Activated CD4-positive, alpha-beta T cell treated with anti-CD3 and anti-CD28 coated beads, Interleukin-2, amount 10 ng/mL, durations not matched to agents 24 days and 14 days (primary cell): ENCODE measurements around the gene SHH. TPM values are rescaled to one million over a fixed set of nuclear protein-coding genes. Genes with fewer than 3 reads are reported as not detected.

Experiments
- DNase-seq: peaks from one replicate; pipeline ENCODE4 v3.0.0; 2022
- H3K27ac Mint-ChIP-seq: one replicate; pipeline ENCODE4 v1.8.0; 2022; ENCODE audit warnings: mild to moderate bottlenecking, mixed read lengths
- H3K27me3 Mint-ChIP-seq: one replicate; pipeline ENCODE4 v1.8.0; 2022; ENCODE audit warnings: mixed read lengths
- H3K36me3 Mint-ChIP-seq: one replicate; pipeline ENCODE4 v1.8.0; 2022; ENCODE audit warnings: low read depth, mild to moderate bottlenecking, mixed read lengths
- H3K4me1 Mint-ChIP-seq: one replicate; pipeline ENCODE4 v1.8.0; 2021; ENCODE audit warnings: mixed read lengths
- H3K4me3 Mint-ChIP-seq: one replicate; pipeline ENCODE4 v1.8.0; 2022; ENCODE audit warnings: mild to moderate bottlenecking, moderate library complexity, mixed read lengths
- H3K9me3 Mint-ChIP-seq: one replicate; pipeline ENCODE4 v1.8.0; 2021; ENCODE audit warnings: mixed read lengths
- intact Hi-C: fragments of 100-400 bp; cut with micrococcal nuclease; formaldehyde crosslinking; loops from one replicate; pipeline ENCODE4 v1.15.1; 2023
- total RNA-seq: library from RNA; stranded (reverse); gene quantifications from 2 replicates; pipeline ENCODE4 v1.2.3, GENCODE V29; 2022

SHH gene
- total RNA-seq, 1 donor from 2014 or later, result not detected

DNA sequence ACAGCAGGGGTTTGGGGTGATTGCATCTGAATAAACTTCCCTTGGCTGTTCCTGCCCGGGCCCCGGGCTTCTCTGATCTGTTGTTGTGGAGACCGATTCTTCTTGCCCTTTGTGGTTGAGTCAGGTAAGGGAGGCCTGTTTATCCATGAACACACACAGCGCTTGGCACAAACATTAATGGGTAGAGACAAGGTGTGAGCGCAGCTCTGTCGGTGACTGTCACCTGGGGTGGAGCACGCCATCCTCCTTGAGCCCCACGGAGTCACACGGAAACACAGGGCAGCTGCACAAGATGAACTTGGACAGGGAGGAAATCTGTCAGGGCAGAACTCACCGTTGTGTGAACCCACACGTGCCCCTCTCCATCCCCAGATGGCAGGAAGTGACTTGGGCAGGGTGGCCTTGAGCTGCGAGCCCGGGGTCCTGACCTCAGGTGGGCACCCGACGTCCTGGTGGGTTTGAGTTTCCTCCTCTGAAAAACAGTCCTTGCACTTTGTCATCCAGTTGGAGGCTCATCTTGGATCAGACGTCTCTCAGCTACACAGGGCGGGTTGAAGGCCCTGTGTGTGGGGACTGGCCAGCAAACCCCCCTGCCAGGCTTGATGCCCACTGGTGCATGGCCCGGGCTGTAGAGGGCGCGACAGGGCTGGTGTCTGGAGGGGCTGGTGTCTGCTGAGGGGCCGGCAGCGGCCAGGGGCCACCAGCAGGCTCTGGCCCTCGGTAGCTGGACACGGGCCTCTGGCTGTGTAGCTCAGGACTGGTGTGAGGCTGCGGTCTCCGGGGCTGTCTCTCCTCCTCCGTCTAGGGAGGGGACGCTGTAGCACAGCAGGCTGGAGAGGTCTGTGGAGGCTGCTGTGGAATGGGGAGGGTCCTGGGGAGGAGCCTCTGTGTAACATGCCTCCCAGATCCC lies 24.2 kb upstream of the SHH start:
- no peak for DNase-seq
- Mint-ChIP-seq H3K36me3 (no peaks in the 10 kb centered on the region), H3K4me1 (no peaks in the 10 kb centered on the region), H3K27ac (no peak overlapping the region), H3K4me3 (no peak overlapping the region), H3K9me3 (no peaks in the 10 kb centered on the region), H3K27me3 (no peaks in the 10 kb centered on the region)
- intact Hi-C loops, result no loop called here

DNA sequence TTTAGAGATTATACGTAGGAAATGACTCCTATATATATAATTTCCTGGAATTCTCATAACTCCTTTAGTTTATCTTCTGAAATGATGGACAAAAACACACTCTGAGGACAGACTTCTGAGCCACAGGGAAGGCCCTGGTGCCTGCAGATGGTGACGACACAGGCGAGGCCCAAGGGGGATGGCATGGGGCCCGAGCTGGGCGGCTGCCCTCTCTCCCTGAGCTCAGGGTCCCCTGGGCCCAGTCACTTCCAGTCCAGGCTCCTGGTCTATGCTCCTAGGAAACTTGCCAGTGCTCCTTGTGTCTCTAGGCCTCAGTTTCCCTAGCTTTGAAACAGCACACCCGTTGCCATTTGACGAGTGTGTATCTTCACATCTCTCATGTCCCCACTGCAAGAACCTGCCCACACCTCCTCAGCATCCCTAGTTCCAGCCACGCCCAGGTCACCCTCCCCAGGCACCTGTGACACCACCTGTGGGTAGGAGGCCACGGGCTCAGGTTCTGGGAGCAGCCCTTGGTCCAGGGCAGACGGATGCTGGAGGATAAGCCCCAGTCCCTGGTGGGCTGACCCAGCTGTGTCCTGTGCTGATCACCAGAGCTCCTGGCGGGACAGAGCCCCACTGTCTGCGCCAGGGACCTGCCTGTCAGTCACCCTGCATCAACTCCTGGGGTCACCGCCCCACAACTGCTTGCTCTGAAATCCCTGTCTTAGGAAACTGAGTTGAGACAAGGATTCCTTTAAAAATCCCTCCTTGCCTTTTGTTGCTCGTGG lies 23.4 kb upstream of the SHH start:
- H3K4me3 Mint-ChIP-seq, result no peak overlapping the region
- H3K4me1 Mint-ChIP-seq, result no peaks in the 10 kb centered on the region
- intact Hi-C loops, result no loop called here

DNA sequence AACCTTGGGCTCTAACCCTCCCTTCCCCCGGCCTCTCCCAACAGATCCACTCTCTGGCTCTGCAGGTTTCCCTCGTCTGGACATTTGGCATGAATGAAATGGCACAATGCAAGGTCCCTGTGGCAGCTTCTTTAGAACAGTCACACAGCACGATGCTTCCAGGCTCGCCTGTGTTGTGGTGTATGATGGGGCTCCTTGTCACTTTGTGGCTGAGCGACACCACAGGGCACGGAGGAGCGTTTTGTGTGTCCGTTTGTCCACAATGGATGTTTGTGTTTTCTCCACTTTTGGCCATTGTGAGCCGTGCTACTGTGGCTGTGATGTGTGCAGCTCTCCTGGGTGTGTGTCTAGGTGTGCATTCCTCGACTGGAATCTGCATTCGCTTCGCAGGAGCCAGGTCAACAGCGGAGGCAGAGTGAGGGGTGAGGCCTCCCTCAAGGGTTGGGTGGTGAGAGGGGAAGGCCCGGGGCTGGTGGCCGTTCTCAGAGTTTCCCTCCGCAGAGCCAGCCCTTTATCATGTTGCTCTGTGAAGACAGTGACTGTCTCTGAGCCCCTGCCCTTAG lies 22.3 kb upstream of the SHH start:
- no peaks in the 10 kb centered on the region for H3K36me3 Mint-ChIP-seq
- no peak overlapping the region for H3K4me3 Mint-ChIP-seq
- no peaks in the 10 kb centered on the region for H3K27me3 Mint-ChIP-seq
- intact Hi-C loops, result no loop called here
- DNase-seq, result no peak
- H3K9me3 Mint-ChIP-seq, result no peaks in the 10 kb centered on the region
- no peak overlapping the region for H3K27ac Mint-ChIP-seq
- no peaks in the 10 kb centered on the region for H3K4me1 Mint-ChIP-seq

More for the DNA sequence above, 23.4 kb upstream of the SHH start:
- no peaks in the 10 kb centered on the region for H3K9me3 Mint-ChIP-seq
- H3K27me3 Mint-ChIP-seq, result no peaks in the 10 kb centered on the region
- H3K27ac Mint-ChIP-seq, result no peak overlapping the region
- no peaks in the 10 kb centered on the region for H3K36me3 Mint-ChIP-seq
- DNase-seq, result no peak

DNA sequence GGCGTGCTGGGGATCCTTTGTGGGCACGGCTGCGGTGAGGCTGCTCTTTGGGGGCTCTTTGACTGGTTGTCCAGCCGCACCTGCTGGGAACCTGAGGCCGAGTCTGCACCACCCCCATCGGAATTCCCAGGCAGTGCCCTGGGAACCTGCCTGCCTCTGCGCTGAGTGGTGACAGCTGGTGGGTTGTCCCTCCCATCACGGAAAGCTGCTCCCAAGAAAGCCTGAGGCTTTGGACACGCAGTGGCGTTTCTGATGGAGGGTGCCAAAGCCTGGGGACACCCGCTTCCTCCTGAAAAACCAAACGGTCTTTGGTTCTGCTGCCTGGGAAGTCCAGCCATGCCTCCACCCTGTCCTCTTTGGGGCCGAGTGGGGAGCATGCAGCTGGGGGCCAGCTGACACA lies 21.4 kb upstream of the SHH start:
- no peaks in the 10 kb centered on the region for H3K36me3 Mint-ChIP-seq
- no peak overlapping the region for H3K4me3 Mint-ChIP-seq
- no peaks in the 10 kb centered on the region for H3K9me3 Mint-ChIP-seq
- intact Hi-C loops, result no loop called here
- no peaks in the 10 kb centered on the region for H3K4me1 Mint-ChIP-seq
- H3K27me3 Mint-ChIP-seq, result no peaks in the 10 kb centered on the region
- no peak for DNase-seq
- no peak overlapping the region for H3K27ac Mint-ChIP-seq

DNA sequence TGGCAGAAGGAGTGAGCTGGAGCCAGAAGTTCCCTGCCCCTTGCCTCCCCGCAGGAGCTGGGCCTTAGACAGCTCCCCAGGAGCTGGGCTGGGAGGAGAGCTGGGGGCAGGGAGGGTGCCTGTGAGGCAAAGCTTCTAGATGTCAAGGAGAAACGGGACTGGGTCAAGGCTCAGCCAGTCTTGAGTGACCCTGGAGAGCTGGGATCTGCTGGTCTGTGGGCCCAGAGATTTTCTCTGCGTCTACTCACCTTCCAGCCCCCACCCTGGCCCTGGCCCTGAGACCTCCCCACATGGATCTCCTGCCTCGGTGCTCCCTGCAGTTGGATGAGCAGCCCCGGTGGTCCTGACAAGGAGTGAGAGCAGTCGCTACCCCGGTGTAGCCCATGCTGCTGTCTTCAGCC lies 20.3 kb upstream of the SHH start:
- DNase-seq, result no peak
- intact Hi-C loops, result no loop called here
- Mint-ChIP-seq H3K4me1 (no peaks in the 10 kb centered on the region), H3K4me3 (no peak overlapping the region), H3K27me3 (no peaks in the 10 kb centered on the region), H3K9me3 (no peaks in the 10 kb centered on the region), H3K27ac (no peak overlapping the region), H3K36me3 (no peaks in the 10 kb centered on the region)

DNA sequence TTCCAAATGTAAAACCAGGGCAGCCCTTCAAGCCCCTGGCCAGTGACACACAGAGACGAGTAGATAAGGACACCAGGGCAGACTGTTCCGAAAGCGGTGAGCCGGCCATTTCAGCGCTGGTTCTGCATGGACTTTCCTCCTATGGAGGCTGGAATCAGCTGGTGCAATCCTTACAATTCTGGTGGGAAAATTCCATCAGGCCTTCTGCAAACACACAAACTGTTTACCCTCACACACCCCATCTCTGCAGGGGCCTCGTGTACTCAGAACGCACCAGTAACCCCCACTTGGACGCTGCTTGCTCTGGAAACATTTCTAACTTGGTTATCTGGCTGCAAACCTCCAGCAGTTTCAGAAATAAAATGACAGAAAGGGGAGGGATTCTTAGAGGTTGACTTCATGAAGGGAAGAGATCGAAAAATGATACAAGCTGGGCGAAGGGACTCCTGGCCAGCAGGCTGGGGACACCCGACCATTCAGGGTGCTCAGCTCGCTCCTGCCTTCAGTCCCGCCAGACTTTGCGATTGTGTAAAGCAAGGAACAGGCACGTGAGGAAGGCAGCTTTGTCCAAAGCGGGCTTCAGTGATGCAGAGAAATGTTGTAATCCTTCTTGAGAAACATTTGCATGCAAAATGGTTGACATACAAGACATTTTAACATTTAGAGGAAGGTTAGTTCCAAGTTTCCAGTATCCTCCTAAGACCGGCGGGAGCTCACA lies 19.7 kb upstream of the SHH start:
- intact Hi-C loops, result no loop called here
- no peak for DNase-seq

DNA sequence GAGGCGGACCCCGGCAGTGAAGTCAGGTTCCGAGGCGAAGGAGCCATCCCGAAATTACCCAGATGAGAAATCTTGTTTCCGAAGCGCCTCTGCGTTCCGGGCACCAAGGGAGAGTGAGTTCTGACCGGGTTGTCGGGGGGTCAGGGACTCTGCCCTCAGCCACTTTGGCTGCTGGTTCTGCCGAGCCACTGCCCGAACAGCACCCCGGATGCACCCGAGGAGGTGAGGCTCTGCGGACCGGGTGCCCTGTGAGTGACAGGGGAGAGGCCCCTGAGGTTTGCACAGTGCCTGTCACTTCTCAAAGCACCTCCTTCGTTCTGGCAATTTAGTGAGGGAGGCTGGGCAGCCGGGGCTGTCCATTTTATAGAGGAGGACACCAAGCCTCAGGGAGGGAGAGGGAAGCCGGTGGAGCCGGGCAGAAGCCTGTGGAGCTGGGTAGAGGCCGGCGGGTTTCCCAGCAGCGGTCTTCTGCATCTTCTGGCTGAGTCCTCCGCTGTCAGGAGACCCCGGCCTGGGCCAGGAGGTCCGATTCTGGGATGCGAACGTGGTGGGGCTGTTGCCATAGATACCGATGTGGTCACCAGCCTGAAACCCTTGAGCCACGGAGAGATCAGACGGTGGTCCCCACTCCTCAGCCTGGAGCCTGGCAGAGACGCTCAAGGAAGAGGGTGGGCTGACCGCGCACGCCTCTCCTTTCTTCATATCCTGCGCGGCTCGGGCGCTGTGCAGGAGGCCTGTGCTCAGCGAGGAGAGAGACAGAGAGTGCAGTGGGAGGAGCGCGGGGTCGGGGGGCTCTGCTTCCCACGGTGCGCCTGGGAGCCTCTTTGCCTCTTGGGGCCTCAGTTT lies 18.9 kb upstream of the SHH start:
- no peaks in the 10 kb centered on the region for H3K4me1 Mint-ChIP-seq
- no peaks in the 10 kb centered on the region for H3K27me3 Mint-ChIP-seq
- H3K36me3 Mint-ChIP-seq, result no peaks in the 10 kb centered on the region
- H3K9me3 Mint-ChIP-seq, result no peaks in the 10 kb centered on the region
- H3K27ac Mint-ChIP-seq, result no peak overlapping the region
- intact Hi-C loops, result no loop called here
- no peak for DNase-seq
- H3K4me3 Mint-ChIP-seq, result no peak overlapping the region

More for the DNA sequence above, 19.7 kb upstream of the SHH start:
- Mint-ChIP-seq H3K4me1 (no peaks in the 10 kb centered on the region), H3K27ac (no peak overlapping the region), H3K27me3 (no peaks in the 10 kb centered on the region), H3K36me3 (no peaks in the 10 kb centered on the region), H3K4me3 (no peak overlapping the region), H3K9me3 (no peaks in the 10 kb centered on the region)

DNA sequence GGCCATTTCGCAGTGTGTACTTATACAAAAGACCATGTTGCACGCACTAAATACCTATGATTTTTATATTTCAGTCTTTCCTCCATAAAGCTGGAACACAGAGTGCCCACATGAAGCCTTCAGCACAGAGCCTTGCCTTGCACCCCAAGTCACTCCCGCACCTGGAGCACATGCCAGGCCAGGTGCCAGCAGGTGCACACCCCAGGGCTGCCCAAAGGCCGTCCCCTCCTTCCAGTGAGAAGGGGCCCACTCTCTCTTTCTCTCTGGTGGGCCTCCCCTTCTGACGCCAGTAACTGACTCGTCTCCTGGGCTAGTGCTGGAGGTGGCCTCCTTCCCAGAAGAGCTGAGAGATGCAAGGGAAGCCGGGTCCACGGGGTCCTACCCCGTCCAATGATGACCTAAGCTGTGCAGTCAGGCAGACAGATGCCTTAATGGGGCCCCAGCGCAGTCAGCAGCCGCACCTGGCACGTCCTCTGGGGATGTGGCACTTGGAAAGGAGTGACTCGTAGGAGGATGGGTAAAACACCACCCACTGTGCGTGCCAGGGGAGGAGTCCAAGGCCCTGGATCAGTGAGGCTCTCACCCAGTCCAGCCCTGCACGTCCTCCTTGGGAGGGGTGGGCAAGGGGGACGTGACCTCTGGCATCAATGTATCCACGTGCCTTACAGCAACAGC lies 17.7 kb upstream of the SHH start:
- Mint-ChIP-seq H3K36me3 (no peaks in the 10 kb centered on the region), H3K4me3 (no peak overlapping the region), H3K27me3 (peaks cover 3% of the 10 kb centered on the region), H3K4me1 (no peaks in the 10 kb centered on the region), H3K9me3 (no peaks in the 10 kb centered on the region), H3K27ac (no peak overlapping the region)
- intact Hi-C loops, result no loop called here
- DNase-seq, result no peak

DNA sequence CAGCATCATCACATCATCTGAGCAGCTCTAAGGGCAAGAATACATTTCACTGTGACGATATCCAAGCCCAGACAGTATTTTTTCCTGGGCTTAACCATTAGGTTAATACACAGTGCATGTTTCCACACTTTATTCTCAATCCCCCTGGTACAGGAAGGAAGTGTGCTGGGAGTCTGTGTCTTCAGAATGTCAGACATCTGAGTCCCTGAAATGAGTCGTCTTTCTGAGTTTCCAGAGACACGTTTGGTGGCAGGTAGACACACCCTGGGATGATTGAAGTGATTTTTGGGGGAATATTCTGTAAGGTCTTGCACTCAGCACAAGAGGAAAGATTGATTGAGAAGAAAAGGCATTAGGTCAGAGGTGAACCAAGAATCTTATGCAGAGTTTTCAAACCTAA lies 13.1 kb upstream of the SHH start:
- H3K4me3 Mint-ChIP-seq, result no peak overlapping the region
- intact Hi-C loops, result no loop called here
- DNase-seq, result no peak
- H3K9me3 Mint-ChIP-seq, result no peaks in the 10 kb centered on the region
- peaks cover 8% of the 10 kb centered on the region for H3K27me3 Mint-ChIP-seq
- no peaks in the 10 kb centered on the region for H3K36me3 Mint-ChIP-seq
- H3K27ac Mint-ChIP-seq, result no peak overlapping the region
- H3K4me1 Mint-ChIP-seq, result no peaks in the 10 kb centered on the region

DNA sequence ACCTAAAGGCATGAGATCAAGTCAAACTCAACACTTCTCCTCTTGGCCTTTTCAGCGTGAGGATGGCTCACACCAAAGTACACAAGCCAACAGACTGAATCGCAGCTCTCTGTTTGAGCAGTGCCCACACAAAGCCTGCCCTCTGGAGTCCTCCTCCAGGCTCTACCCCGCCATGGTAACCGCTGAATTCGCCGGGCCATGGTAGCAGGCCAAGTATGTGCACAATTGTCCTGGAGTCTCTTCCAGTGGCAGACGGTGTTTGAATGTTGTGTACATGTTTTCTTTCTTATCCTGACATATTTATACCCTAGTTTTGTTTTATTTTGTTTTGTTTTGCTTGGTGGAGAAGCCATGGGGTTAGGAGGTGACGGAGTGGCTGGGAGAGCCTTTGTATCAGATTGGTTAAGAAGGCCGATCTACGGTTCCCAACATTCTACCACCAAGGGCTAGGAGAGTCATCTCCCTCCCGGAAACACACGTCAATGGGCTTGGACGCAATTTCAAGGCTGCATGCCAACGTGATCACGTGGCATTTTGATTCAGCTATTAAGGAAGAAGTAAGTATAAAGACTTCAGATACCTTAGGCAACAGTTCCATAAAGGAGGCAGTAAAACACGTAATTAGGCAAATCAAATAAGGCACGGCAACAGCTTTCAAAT lies 12.1 kb upstream of the SHH start:
- H3K27ac Mint-ChIP-seq, result no peak overlapping the region
- H3K27me3 Mint-ChIP-seq, result peaks cover 8% of the 10 kb centered on the region
- DNase-seq, result no peak
- no peaks in the 10 kb centered on the region for H3K9me3 Mint-ChIP-seq
- H3K4me1 Mint-ChIP-seq, result no peaks in the 10 kb centered on the region
- intact Hi-C loops, result no loop called here
- no peaks in the 10 kb centered on the region for H3K36me3 Mint-ChIP-seq
- no peak overlapping the region for H3K4me3 Mint-ChIP-seq

DNA sequence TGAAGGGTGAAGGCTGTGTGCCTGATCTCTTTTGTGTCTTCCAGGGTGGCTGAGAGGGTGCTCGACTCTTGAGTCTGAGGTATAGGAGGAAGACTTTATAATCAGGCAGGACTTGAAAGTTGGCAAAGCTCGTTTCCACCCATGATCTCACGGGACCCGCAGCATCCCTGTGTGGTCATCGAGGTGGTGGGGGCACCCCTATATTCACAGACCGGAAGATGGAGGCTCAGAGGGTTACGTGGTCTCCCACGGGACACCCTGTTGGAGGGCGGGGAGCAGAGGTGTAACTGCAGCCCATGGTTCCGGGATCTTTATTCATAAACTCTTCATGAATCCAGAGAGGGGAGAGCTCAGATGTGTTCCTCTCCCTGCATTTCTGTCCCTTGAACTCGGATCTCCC lies 9.6 kb upstream of the SHH start:
- no peak overlapping the region for H3K27ac Mint-ChIP-seq
- peaks cover 8% of the 10 kb centered on the region for H3K27me3 Mint-ChIP-seq
- H3K4me3 Mint-ChIP-seq, result no peak overlapping the region
- H3K36me3 Mint-ChIP-seq, result no peaks in the 10 kb centered on the region
- intact Hi-C loops, result no loop called here
- H3K4me1 Mint-ChIP-seq, result no peaks in the 10 kb centered on the region
- H3K9me3 Mint-ChIP-seq, result no peaks in the 10 kb centered on the region
- no peak for DNase-seq

DNA sequence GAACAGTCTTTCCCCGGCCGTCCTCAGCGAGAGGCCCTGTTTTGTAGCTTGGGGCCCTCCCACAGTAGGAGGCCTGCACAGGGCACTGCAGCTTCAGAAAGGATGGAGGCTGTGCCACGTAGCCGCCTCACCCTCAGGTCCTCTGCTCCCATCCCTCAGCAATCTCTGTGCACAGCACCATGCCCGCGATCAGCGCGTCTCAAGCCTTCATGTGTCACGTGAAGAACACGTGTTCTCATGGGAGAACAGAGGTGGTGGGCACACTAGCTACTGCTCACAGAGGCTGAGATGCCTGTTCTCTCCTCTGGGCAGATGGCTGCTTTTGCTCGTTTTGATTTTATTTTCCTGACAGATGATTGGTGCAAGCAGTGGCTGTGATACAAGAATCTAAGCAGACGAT lies 8.5 kb upstream of the SHH start:
- H3K27me3 Mint-ChIP-seq, result peaks cover 10% of the 10 kb centered on the region
- peaks cover under 1% of the 10 kb centered on the region for H3K4me1 Mint-ChIP-seq
- no peak overlapping the region for H3K27ac Mint-ChIP-seq
- intact Hi-C loops, result no loop called here
- H3K36me3 Mint-ChIP-seq, result no peaks in the 10 kb centered on the region
- no peaks in the 10 kb centered on the region for H3K9me3 Mint-ChIP-seq
- no peak overlapping the region for H3K4me3 Mint-ChIP-seq
- DNase-seq, result peak; percentile 46
